Vagina (tissue), 2 donors: ENCODE measurements around the gene LMO1. TPM values are rescaled to one million over a fixed set of nuclear protein-coding genes. Genes with fewer than 3 reads are reported as not detected.

Experiments
- DNase-seq, 2 donors: peaks; one replicate each; pipeline ENCODE4 v3.0.0-alpha.2; 2017; ENCODE audit errors: extremely low spot score in 2 of 2
- H3K27ac ChIP-seq: fragments of 200-600 bp; sonication (generic); one replicate; pipeline ENCODE4 v1.5.1; 2019
- H3K27me3 ChIP-seq: fragments of 200-600 bp; sonication (generic); one replicate; pipeline ENCODE4 v1.5.1; 2019
- H3K36me3 ChIP-seq, 2 donors: fragments of 200-600 bp; sonication (generic); one replicate each; pipeline ENCODE4 v1.5.1; 2017 to 2019
- H3K4me1 ChIP-seq: fragments of 200-600 bp; sonication (generic); one replicate; pipeline ENCODE4 v1.5.1; 2019
- H3K4me3 ChIP-seq, 2 donors: fragments of 200-600 bp; sonication (generic); 1 replicate in 1 of 2; 2 replicates in 1 of 2; pipeline ENCODE4 v1.5.1; 2016 to 2019
- H3K9me3 ChIP-seq: fragments of 200-600 bp; sonication (generic); one replicate; pipeline ENCODE4 v1.5.1; 2019
- POLR2A ChIP-seq, 2 donors: fragments of 450-650 bp; IDR thresholded peaks; one replicate each; pipeline ENCODE4 v1.6.1; 2017; ENCODE audit warnings: antibody characterized with exemption in 2 of 2, mild to moderate bottlenecking in 2 of 2, moderate library complexity in 2 of 2
- POLR2AphosphoS5 ChIP-seq, 2 donors: sonication (generic); formaldehyde crosslinking; IDR thresholded peaks; one replicate each; pipeline ENCODE4 v1.9.0; 2017; ENCODE audit warnings: antibody characterized with exemption in 2 of 2, mild to moderate bottlenecking in 2 of 2, low read depth in 1 of 2; ENCODE audit not compliant: insufficient read depth in 1 of 2
- intact Hi-C: fragments of 100-400 bp; cut with DNase I; formaldehyde crosslinking; loops from one replicate; pipeline ENCODE4 v1.15.1; 2023
- total RNA-seq: library from RNA; depleted of rRNA; stranded (reverse); fragments of >200 nt; gene quantifications from one replicate; pipeline ENCODE4 v1.2.3, GENCODE V29; 2016
- TF ChIP-seq, protein P1 (sequence below), 3 experiments: fragments of 450-650 bp in 2 of 3; fragments of 200-600 bp in 1 of 3; sonication (generic) in 1 of 3; IDR thresholded peaks; one replicate each; pipeline ENCODE4 v1.5.1; 2017 to 2019; ENCODE audit warnings: antibody characterized with exemption in 3 of 3, mild to moderate bottlenecking in 2 of 3, moderate library complexity in 2 of 3

LMO1 gene
- total RNA-seq, 1 donor from 2014 or later: not detected

DNA sequence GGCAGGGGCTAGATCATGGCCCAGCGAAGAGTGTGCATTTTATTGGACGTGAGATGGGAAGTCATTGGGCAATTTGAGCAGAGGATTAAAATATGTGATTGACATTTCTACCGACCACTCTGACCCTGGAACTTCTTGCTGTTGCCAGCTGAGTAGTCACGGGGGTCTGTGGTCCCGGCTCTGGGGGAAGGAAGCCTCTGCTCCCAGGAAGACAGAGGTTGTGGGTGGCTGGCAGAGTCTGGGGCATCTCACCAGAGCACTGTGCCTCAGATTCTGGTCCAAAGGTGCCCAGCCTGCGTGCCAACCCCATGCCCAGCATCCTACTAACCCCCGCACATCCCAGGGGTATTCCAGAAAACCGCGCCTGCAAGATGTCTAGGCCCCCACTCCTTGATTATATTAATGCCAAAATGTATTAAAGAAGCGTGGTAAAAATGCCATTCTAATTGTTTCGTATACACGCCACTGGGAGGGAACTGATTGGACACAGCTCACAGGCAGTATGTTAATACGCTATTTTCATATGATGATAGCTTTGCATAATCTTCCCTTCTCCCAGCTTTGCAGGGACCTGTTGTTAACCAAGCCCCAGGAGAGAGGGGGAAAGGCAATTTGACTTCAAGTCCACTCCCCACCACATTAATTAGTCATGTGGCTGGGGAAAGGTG, 25.3 kb upstream of the LMO1 start:
- H3K4me1 ChIP-seq: no peaks in the 10 kb centered on the region
- H3K4me3 ChIP-seq: no peak overlapping the region
- TF ChIP-seq POLR2A (IDR thresholded peaks at IDR 0.05): no peak
- TF ChIP-seq POLR2AphosphoS5 (IDR thresholded peaks at IDR 0.05; ENCODE audit: insufficient read depth in 1 of 2, low read depth in 1 of 2): no peak
- TF ChIP-seq, protein P1, sequence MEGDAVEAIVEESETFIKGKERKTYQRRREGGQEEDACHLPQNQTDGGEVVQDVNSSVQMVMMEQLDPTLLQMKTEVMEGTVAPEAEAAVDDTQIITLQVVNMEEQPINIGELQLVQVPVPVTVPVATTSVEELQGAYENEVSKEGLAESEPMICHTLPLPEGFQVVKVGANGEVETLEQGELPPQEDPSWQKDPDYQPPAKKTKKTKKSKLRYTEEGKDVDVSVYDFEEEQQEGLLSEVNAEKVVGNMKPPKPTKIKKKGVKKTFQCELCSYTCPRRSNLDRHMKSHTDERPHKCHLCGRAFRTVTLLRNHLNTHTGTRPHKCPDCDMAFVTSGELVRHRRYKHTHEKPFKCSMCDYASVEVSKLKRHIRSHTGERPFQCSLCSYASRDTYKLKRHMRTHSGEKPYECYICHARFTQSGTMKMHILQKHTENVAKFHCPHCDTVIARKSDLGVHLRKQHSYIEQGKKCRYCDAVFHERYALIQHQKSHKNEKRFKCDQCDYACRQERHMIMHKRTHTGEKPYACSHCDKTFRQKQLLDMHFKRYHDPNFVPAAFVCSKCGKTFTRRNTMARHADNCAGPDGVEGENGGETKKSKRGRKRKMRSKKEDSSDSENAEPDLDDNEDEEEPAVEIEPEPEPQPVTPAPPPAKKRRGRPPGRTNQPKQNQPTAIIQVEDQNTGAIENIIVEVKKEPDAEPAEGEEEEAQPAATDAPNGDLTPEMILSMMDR (IDR thresholded peaks at IDR 0.05): no peak
- H3K27ac ChIP-seq: no peak overlapping the region
- peak in 1 of 2 donors; percentile 52 for DNase-seq
- no peaks in the 10 kb centered on the region for H3K27me3 ChIP-seq
- intact Hi-C loops: no loop called here
- H3K9me3 ChIP-seq: no peaks in the 10 kb centered on the region
- no peaks in the 10 kb centered on the region for H3K36me3 ChIP-seq

GRCh38 chr11:8288166-8288772, 24.6 kb upstream of the LMO1 start:
- intact Hi-C loops: no loop called here
- Histone ChIP-seq H3K27ac (no peak overlapping the region), H3K27me3 (no peaks in the 10 kb centered on the region), H3K4me1 (peaks cover 6% of the 10 kb centered on the region), H3K36me3 (no peaks in the 10 kb centered on the region), H3K4me3 (no peak overlapping the region), H3K9me3 (no peaks in the 10 kb centered on the region)
- DNase-seq: peak in 1 of 2 donors; percentile 58
- TF ChIP-seq POLR2A (IDR thresholded peaks at IDR 0.05) (no peak), POLR2AphosphoS5 (IDR thresholded peaks at IDR 0.05; ENCODE audit: insufficient read depth in 1 of 2, low read depth in 1 of 2) (no peak)
- TF ChIP-seq, protein P1 (IDR thresholded peaks at IDR 0.05): no peak

DNA sequence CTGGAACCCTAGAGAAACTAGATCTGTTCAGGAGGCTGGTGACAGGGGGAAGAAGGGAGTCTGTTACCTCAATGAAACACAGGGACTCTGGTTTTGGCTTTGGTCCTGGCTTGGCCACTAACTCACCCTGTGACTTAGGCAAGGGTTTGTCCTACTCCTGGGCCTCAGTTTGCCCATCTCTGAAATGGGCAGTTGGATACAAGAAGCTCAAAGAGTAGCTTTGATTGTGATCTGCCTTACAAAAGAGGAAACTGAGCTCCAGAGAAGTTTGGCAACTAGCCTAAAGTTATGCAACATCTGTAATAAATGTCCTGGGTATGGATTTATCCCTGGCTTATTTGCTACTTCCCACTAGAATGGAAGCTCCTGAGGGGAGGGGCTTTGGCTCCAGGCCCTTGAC, 24.0 kb upstream of the LMO1 start:
- Histone ChIP-seq H3K27ac (no peak overlapping the region), H3K4me1 (peaks cover 10% of the 10 kb centered on the region), H3K36me3 (no peaks in the 10 kb centered on the region), H3K27me3 (no peaks in the 10 kb centered on the region), H3K4me3 (no peak overlapping the region), H3K9me3 (no peaks in the 10 kb centered on the region)
- intact Hi-C loops: no loop called here
- DNase-seq: peak in 1 of 2 donors; percentile 84
- TF ChIP-seq, protein P1 (IDR thresholded peaks at IDR 0.05): no peak
- TF ChIP-seq POLR2AphosphoS5 (IDR thresholded peaks at IDR 0.05; ENCODE audit: insufficient read depth in 1 of 2, low read depth in 1 of 2) (no peak), POLR2A (IDR thresholded peaks at IDR 0.05) (no peak)

DNA sequence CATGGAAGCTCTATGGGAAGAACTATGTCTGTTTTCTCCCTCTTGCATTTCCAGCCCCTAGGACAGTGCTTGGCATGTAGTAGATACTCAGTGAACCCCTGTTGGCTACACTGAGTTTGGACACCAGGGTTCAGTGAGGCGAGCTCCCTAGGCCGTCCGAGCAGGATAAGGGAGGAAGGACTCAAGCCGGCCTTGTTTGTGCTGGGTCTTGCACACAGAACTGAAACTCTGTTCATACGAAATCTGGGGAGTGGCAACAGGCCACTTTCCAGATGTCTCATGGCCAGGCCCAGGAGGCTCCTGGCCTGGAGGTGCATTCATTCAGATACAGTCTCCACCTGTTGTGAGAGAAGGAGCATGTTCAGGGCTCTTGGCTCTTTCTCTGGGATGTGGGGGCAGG, 23.6 kb upstream of the LMO1 start:
- Histone ChIP-seq H3K9me3 (no peaks in the 10 kb centered on the region), H3K4me1 (peaks cover 10% of the 10 kb centered on the region), H3K4me3 (no peak overlapping the region), H3K36me3 (no peaks in the 10 kb centered on the region), H3K27me3 (no peaks in the 10 kb centered on the region), H3K27ac (no peak overlapping the region)
- TF ChIP-seq POLR2A (IDR thresholded peaks at IDR 0.05) (no peak), POLR2AphosphoS5 (IDR thresholded peaks at IDR 0.05; ENCODE audit: insufficient read depth in 1 of 2, low read depth in 1 of 2) (no peak)
- TF ChIP-seq, protein P1 (IDR thresholded peaks at IDR 0.05): no peak
- peak in 1 of 2 donors; percentile 88 for DNase-seq
- intact Hi-C loops: no loop called here

DNA sequence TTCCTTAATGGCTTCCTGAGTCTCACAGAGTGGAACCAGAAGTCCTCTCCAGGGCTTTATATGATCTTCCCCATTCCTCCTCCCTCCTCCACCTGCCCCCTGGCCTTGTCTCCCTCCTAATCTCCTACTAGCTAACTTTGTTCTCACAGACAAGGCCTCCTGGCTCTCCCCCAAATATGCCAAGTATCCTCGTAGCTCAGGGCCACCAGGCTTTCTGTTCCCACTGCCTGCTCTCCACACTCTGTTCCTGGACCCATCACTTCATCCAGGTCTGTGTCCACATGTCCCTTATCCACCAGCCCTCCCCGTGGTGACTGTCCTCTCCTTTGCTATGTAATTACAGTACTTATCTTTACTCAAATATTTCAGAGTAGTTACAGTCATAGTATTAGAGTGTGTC, 23.2 kb upstream of the LMO1 start:
- H3K27me3 ChIP-seq: no peaks in the 10 kb centered on the region
- intact Hi-C loops: no loop called here
- no peak for TF ChIP-seq POLR2AphosphoS5 (IDR thresholded peaks at IDR 0.05; ENCODE audit: insufficient read depth in 1 of 2, low read depth in 1 of 2)
- TF ChIP-seq POLR2A (IDR thresholded peaks at IDR 0.05): no peak
- TF ChIP-seq, protein P1 (IDR thresholded peaks at IDR 0.05): no peak
- H3K4me3 ChIP-seq: no peak overlapping the region
- DNase-seq: peak in 1 of 2 donors; percentile 58
- H3K9me3 ChIP-seq: no peaks in the 10 kb centered on the region
- H3K4me1 ChIP-seq: peaks cover 10% of the 10 kb centered on the region
- H3K36me3 ChIP-seq: no peaks in the 10 kb centered on the region
- no peak overlapping the region for H3K27ac ChIP-seq
